ENCODE data around the gene NSD1. TPM values are rescaled to one million over a fixed set of nuclear protein-coding genes. Genes with fewer than 3 reads are reported as not detected.
A peak's percentile ranks its signal among the peaks of the same experiment; 100 is the strongest.

NSD1 gene
- total and polyA plus RNA-seq, 9 of the 15 experiments (the other 6 are each of a cell fraction or from before 2014, with no cell fraction given) = 3.8 to 51.0 (median 24.7) TPM

DNA sequence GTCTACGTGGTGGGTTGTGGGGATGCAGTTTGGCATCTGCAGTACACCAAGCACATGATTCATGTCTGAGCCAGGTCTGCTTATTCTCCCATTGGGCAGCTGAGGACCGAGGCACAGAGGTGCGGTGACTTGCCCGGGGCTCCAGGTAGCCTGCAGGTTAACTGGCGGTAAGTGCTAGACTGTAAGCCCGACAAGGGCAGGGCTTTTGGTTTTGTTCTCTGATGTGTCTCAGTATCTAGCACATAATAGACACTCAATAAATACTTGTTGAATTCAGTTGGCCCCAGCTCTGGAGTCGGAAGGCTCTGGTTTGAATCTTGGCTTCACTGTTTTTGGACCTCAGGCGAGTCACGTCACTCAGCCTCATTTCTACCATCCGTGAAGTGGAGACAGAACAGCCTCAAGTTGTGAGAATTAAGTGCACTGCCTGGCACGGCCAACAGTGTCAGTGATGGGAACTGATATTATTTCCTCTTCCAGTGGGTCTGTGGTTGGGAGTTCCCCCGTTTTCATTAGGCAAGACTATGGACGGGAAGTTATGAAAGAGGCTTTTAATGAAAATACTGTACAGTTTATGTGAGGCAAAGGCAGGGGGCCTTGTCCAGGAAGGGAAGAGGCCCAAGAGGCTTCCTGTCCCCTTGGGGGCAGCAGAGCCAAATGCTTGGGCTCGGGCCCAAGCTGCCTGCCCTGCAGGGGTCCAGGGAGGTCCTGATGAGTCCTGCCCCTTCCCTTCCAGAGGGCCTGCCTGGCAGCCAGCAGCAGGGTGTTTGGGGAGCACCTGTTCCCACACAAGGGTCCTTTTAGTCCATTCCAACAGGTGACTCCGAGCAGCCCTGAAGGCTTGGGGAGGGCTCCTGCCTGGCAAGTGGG is 173.3 kb downstream of the NSD1 start (continued):
- no peak for TF ChIP-seq CEBPG (CRISPR knock-in tag; IDR thresholded peaks at IDR 0.05)
- no peak for TF ChIP-seq CEBPG (tag; conservative IDR thresholded peaks at IDR 0.05 in 1 of 2, IDR thresholded peaks at IDR 0.05 in 1 of 2)
- no peak for TF ChIP-seq RBM25 (IDR thresholded peaks at IDR 0.05; ENCODE audit: low read depth, low read length, severe bottlenecking)
- no peak for TF ChIP-seq NFE2 (IDR thresholded peaks at IDR 0.05; ENCODE audit: low read depth)
- no peak for TF ChIP-seq JUNB (CRISPR knock-in tag; conservative IDR thresholded peaks at IDR 0.05)
- TF ChIP-seq ATF1 (CRISPR knock-in tag; IDR thresholded peaks at IDR 0.05) = no peak
- no peak for TF ChIP-seq ATF1 (tag; IDR thresholded peaks at IDR 0.05)
- no peak for TF ChIP-seq MYC (IDR thresholded peaks at IDR 0.05; ENCODE audit: low read depth, low read length)
- peak; percentile 36; the same call in 1 of the 2 replicates for TF ChIP-seq MYC (CRISPR knock-in tag; IDR thresholded peaks at IDR 0.05; ENCODE audit: borderline replicate concordance, low read depth)
- no peak for TF ChIP-seq NR2F6 (CRISPR knock-in tag; IDR thresholded peaks at IDR 0.05)
- no peak for TF ChIP-seq HDAC2 (IDR thresholded peaks at IDR 0.05)
- TF ChIP-seq SMAD2 (IDR thresholded peaks at IDR 0.05; ENCODE audit: low read depth, low read length) = no peak
- no peak for TF ChIP-seq HDGF (IDR thresholded peaks at IDR 0.05)
- 0 out of 2 replicates have a peak, but pooled peaks have one; percentile 17 for TF ChIP-seq RB1 (IDR thresholded peaks at IDR 0.05; ENCODE audit: low read depth)
- no peak for TF ChIP-seq ZNF347 (CRISPR knock-in tag; IDR thresholded peaks at IDR 0.05; ENCODE audit: low read depth)

All from K562 (cell line).